SK-N-SH (cell line): ENCODE results near the gene CENPN. TPM values are rescaled to one million over a fixed set of nuclear protein-coding genes. Genes with fewer than 3 reads are reported as not detected.

Experiments
- CTCF ChIA-PET: fragments of 300-600, 350-600 bp; formaldehyde crosslinking; extraction: SDS; loops from one replicate; lab custom pipeline; 2021; lab: Yijun Ruan, JAX
- POLR2A ChIA-PET: fragments of 350-600 bp; sonication (Branson Sonifier 250); formaldehyde crosslinking; extraction: SDS; loops from one replicate; lab custom pipeline; 2020; ENCODE audit warnings: antibody characterized with exemption, inconsistent platforms; lab: Yijun Ruan, JAX
- DNase-seq: peaks from one replicate; pipeline ENCODE4 v3.0.0; 2012
- H2AFZ ChIP-seq: fragments of 200-600 bp; sonication (generic); 2 replicates; pipeline ENCODE4 v1.8.1; 2016; ENCODE audit warnings: antibody characterized with exemption, mild to moderate bottlenecking, low read depth
- H3F3A ChIP-seq: fragments of 200-600 bp; sonication (generic); replicated peaks from 2 replicates; pipeline ENCODE3; 2016; ENCODE audit warnings: antibody characterized with exemption, mild to moderate bottlenecking; ENCODE audit not compliant: insufficient read depth
- H3K27ac ChIP-seq, 2 experiments: fragments of 200-500 bp in 1 of 2; fragments of 200-600 bp in 1 of 2; sonication (Bioruptor generic) in 1 of 2; sonication (generic), shearing (Covaris generic) in 1 of 2; 2 replicates each; pipeline versions ENCODE4 v1.5.1 to v1.6.1; 2014 to 2016; ENCODE audit warnings: low read depth in 2 of 2, inconsistent platforms in 1 of 2, low read length in 1 of 2, mild to moderate bottlenecking in 1 of 2, mixed read lengths in 1 of 2
- H3K27me3 ChIP-seq: fragments of 200-600 bp; sonication (generic), shearing (Covaris generic); 2 replicates; pipeline ENCODE4 v1.6.1; 2016; ENCODE audit warnings: mixed run types; ENCODE audit not compliant: insufficient read depth
- H3K36me3 ChIP-seq, 2 experiments: fragments of 200-500 bp in 1 of 2; fragments of 200-600 bp in 1 of 2; sonication (Bioruptor generic) in 1 of 2; sonication (generic) in 1 of 2; replicated peaks in 1 of 2; 2 replicates each; pipeline versions ENCODE3 to v1.5.1; 2014 to 2016; ENCODE audit warnings: low read length in 1 of 2, mild to moderate bottlenecking in 1 of 2; ENCODE audit not compliant: insufficient read depth in 2 of 2, control insufficient read depth in 1 of 2
- H3K4me1 ChIP-seq, 2 experiments: fragments of 200-500 bp in 1 of 2; fragments of 200-600 bp in 1 of 2; sonication (Bioruptor generic) in 1 of 2; sonication (generic), shearing (Covaris generic) in 1 of 2; 2 replicates each; pipeline versions ENCODE4 v1.5.1 to v1.6.1; 2014 to 2016; ENCODE audit warnings: low read depth in 1 of 2, low read length in 1 of 2, mixed run types in 1 of 2; ENCODE audit not compliant: insufficient read depth in 2 of 2, control insufficient read depth in 1 of 2
- H3K4me2 ChIP-seq: fragments of 200-600 bp; sonication (generic), shearing (Covaris generic); 2 replicates; pipeline ENCODE4 v1.6.1; 2017; ENCODE audit warnings: mixed run types
- H3K4me3 ChIP-seq, 2 experiments: fragments of 200-500 bp in 1 of 2; fragments of 200-600 bp in 1 of 2; sonication (Bioruptor generic) in 1 of 2; sonication (generic), shearing (Covaris generic) in 1 of 2; 2 replicates each; pipeline versions ENCODE4 v1.5.1 to v1.8.1; 2014 to 2016; ENCODE audit warnings: low read depth in 2 of 2, inconsistent platforms in 1 of 2, low read length in 1 of 2, mild to moderate bottlenecking in 1 of 2, mixed read lengths in 1 of 2, moderate library complexity in 1 of 2
- H3K79me2 ChIP-seq: fragments of 200-600 bp; sonication (generic); 2 replicates; pipeline ENCODE4 v1.8.1; 2017; ENCODE audit warnings: mild to moderate bottlenecking; ENCODE audit not compliant: insufficient read depth
- H3K9ac ChIP-seq: fragments of 200-600 bp; sonication (generic); 2 replicates; pipeline ENCODE4 v1.6.1; 2017; ENCODE audit warnings: mixed run types
- H3K9me2 ChIP-seq: fragments of 200-600 bp; sonication (generic); 2 replicates; pipeline ENCODE4 v1.6.1; 2017; ENCODE audit warnings: mixed run types
- H3K9me3 ChIP-seq: fragments of 200-600 bp; sonication (generic); 2 replicates; pipeline ENCODE4 v1.6.1; 2017; ENCODE audit warnings: mixed run types, mild to moderate bottlenecking, moderate library complexity
- H4K20me1 ChIP-seq: fragments of 200-600 bp; sonication (generic); 2 replicates; pipeline ENCODE4 v1.6.1; 2017; ENCODE audit warnings: mild to moderate bottlenecking, mixed run types; ENCODE audit not compliant: insufficient read depth
- CHD2 ChIP-seq: fragments of 150-350 bp; IDR thresholded peaks from 2 replicates; pipeline ENCODE4 v1.6.1; 2018; ENCODE audit warnings: low read length; ENCODE audit not compliant: partially characterized antibody
- ELF1 ChIP-seq: IDR thresholded peaks from 2 replicates; pipeline ENCODE4 v1.4.0; 2012
- EP300 ChIP-seq, 2 experiments: IDR thresholded peaks; 2 replicates each; pipeline versions ENCODE4 v1.4.0 to v1.6.1; 2012; ENCODE audit warnings: borderline replicate concordance in 1 of 2, low read depth in 1 of 2, low read length in 1 of 2
- EZH2phosphoT487 ChIP-seq: fragments of 200-600 bp; sonication (generic); IDR thresholded peaks from 2 replicates; pipeline ENCODE4 v1.6.1; 2017; ENCODE audit warnings: low read depth, mixed run types, mild to moderate bottlenecking, antibody characterized with exemption, moderate library complexity, borderline replicate concordance
- FOSL2 ChIP-seq: IDR thresholded peaks from 2 replicates; pipeline ENCODE4 v1.4.0; 2012; ENCODE audit warnings: low read depth, mild to moderate bottlenecking, moderate library complexity, borderline replicate concordance
- FOXJ3 ChIP-seq: sonication (generic); formaldehyde crosslinking; IDR thresholded peaks from 2 replicates; pipeline ENCODE4 v1.5.1; 2020; ENCODE audit warnings: mild to moderate bottlenecking, missing genetic modification reagents
- FOXM1 ChIP-seq: IDR thresholded peaks from 2 replicates; pipeline ENCODE4 v1.4.0; 2012; ENCODE audit warnings: low read depth, mild to moderate bottlenecking
- GABPA ChIP-seq: IDR thresholded peaks from 2 replicates; pipeline ENCODE4 v1.4.0; 2012; ENCODE audit warnings: low read depth, mild to moderate bottlenecking
- MEF2A ChIP-seq: IDR thresholded peaks from 2 replicates; pipeline ENCODE4 v1.4.0; 2012; ENCODE audit warnings: low read depth, borderline replicate concordance
- MXI1 ChIP-seq: IDR thresholded peaks from 2 replicates; pipeline ENCODE4 v1.6.1; 2012; ENCODE audit warnings: mild to moderate bottlenecking, low read depth, low read length, improper control_type of control experiment
- NFIC ChIP-seq: IDR thresholded peaks from 2 replicates; pipeline ENCODE4 v1.4.0; 2012; ENCODE audit warnings: borderline replicate concordance
- NRF1 ChIP-seq: IDR thresholded peaks from 2 replicates; pipeline ENCODE4 v1.6.1; 2012; ENCODE audit warnings: low read depth, mild to moderate bottlenecking, low read length
- POLR2AphosphoS5 ChIP-seq: IDR thresholded peaks from 2 replicates; pipeline ENCODE4 v1.6.1; 2012; ENCODE audit warnings: low read depth, low read length
- SIN3A ChIP-seq: IDR thresholded peaks from 2 replicates; pipeline ENCODE4 v1.6.1; 2012; ENCODE audit warnings: low read depth, mild to moderate bottlenecking, low read length, moderate library complexity, borderline replicate concordance
- SMC3 ChIP-seq: IDR thresholded peaks from 2 replicates; pipeline ENCODE4 v1.6.1; 2012; ENCODE audit warnings: low read depth, low read length, improper control_type of control experiment
- TAF1 ChIP-seq: IDR thresholded peaks from 2 replicates; pipeline ENCODE4 v1.6.1; 2012; ENCODE audit warnings: low read depth, mild to moderate bottlenecking, low read length, moderate library complexity, borderline replicate concordance
- TCF12 ChIP-seq: IDR thresholded peaks from 2 replicates; pipeline ENCODE4 v1.4.0; 2012
- YY1 ChIP-seq: IDR thresholded peaks from 2 replicates; pipeline ENCODE4 v1.4.0; 2012; ENCODE audit warnings: low read depth, mild to moderate bottlenecking
- WGBS: methylation state at CpG from one replicate; pipeline ENCODE4 v1.1.6; 2017; ENCODE audit warnings: low lambda C conversion rate; 5-methylcytosine and 5-hydroxymethylcytosine counted together
- polyA plus RNA-seq, 3 experiments: library from polyadenylated mRNA; depleted of rRNA; stranded (reverse); fragments of >200 nt; gene quantifications; 2 replicates each; pipeline ENCODE4 v1.2.3, GENCODE V29; 2012
- TF ChIP-seq, protein P1 (sequence below): fragments of 150-350 bp; IDR thresholded peaks from 2 replicates; pipeline ENCODE4 v1.6.1; 2016; ENCODE audit warnings: mild to moderate bottlenecking, low read depth, low read length
- TF ChIP-seq, protein P2 (sequence below): IDR thresholded peaks from 2 replicates; pipeline ENCODE4; 2012
- TF ChIP-seq, protein P3 (sequence below): IDR thresholded peaks from 2 replicates; pipeline ENCODE4 v1.4.0; 2012; ENCODE audit warnings: low read depth, borderline replicate concordance
- TF ChIP-seq, protein P4 (sequence below): fragments of 150-350 bp; IDR thresholded peaks from 2 replicates; pipeline ENCODE4 v1.6.1; 2017; ENCODE audit warnings: antibody characterized with exemption, low read length, low read depth, borderline replicate concordance
- TF ChIP-seq, protein P5 (sequence below): IDR thresholded peaks from 2 replicates; pipeline ENCODE4 v1.4.0; 2012; ENCODE audit warnings: low read depth, borderline replicate concordance

Gene CENPN
- polyA plus RNA-seq, 1 of the 3 experiments (the other 2 are of a cell fraction) = 35.3 TPM

DNA sequence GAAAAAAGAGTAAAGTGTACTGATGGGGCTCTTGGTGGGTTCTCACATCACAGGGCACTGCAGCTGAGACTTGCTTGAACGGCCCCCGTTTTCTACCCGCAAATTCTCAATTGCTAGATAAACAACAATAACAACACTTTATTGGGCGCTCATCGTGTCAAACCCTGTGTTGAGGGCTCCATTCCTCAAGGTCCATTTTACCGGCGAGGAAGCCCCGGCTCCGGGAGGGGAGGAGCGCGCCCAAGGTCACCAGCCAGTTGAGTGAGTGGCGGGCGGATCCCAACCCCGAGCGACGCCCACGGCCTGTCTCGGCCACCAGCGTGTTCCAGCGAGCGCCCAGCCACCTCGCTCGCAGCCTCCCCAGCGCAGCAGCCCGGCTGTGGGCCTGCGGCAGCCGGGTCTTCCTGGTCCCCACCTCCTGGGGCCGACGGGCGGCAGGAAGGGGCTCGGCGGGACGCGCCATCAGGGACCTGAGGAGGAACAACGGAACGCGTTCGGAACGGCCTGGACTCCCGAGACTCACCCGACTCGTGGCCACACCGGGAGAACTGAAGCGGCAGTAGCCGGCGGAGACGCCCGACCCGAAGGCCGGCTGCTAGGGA is 702 bp upstream of the CENPN start (continued):
- TF ChIP-seq TCF12 = no peak
- TF ChIP-seq GABPA = no peak
- TF ChIP-seq, protein P1, sequence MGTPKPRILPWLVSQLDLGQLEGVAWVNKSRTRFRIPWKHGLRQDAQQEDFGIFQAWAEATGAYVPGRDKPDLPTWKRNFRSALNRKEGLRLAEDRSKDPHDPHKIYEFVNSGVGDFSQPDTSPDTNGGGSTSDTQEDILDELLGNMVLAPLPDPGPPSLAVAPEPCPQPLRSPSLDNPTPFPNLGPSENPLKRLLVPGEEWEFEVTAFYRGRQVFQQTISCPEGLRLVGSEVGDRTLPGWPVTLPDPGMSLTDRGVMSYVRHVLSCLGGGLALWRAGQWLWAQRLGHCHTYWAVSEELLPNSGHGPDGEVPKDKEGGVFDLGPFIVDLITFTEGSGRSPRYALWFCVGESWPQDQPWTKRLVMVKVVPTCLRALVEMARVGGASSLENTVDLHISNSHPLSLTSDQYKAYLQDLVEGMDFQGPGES = no peak
- no peak for TF ChIP-seq YY1
- no peak for TF ChIP-seq FOSL2
- TF ChIP-seq, protein P2, sequence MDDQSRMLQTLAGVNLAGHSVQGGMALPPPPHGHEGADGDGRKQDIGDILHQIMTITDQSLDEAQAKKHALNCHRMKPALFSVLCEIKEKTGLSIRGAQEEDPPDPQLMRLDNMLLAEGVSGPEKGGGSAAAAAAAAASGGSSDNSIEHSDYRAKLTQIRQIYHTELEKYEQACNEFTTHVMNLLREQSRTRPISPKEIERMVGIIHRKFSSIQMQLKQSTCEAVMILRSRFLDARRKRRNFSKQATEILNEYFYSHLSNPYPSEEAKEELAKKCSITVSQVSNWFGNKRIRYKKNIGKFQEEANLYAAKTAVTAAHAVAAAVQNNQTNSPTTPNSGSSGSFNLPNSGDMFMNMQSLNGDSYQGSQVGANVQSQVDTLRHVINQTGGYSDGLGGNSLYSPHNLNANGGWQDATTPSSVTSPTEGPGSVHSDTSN = peak; percentile 43; the same call in 1 of the 2 replicates
- TF ChIP-seq SIN3A = peak; percentile 12; the same call in 1 of the 2 replicates
- TF ChIP-seq, protein P3, sequence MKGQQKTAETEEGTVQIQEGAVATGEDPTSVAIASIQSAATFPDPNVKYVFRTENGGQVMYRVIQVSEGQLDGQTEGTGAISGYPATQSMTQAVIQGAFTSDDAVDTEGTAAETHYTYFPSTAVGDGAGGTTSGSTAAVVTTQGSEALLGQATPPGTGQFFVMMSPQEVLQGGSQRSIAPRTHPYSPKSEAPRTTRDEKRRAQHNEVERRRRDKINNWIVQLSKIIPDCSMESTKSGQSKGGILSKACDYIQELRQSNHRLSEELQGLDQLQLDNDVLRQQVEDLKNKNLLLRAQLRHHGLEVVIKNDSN = no peak

DNA sequence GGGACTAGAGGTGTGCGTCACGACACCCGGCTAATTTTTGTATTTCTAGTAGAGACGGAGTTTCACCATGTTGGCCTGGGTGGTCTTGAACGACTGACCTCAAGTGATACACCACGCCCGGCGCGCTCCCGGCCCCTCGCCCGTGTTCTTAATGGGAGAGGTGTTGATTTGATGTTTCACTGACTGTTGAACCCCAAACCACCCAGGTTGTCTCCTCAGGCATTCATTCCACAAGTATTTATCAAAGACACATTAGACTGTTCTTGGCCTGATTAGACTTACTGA is 1.4 kb downstream of the CENPN start:
- Histone ChIP-seq H3K4me2 (peak overlapping the region; percentile 86), H4K20me1 (peaks cover 12% of the 10 kb centered on the region; the same call in 1 of the 2 replicates), H3K9me2 (no peaks in the 10 kb centered on the region), H3K4me3 (peak overlapping the region; percentile 94 to 97), H3K79me2 (peaks cover 77% of the 10 kb centered on the region), H3F3A (peaks cover 6% of the 10 kb centered on the region), H3K27ac (peak overlapping the region in 1 of 2 experiments; percentile 95; a peak in 2 of 4 replicates), H3K27me3 (no peaks in the 10 kb centered on the region), H3K36me3 (peaks cover 0 to 7% of the 10 kb centered on the region in 2 experiments), H2AFZ (peak overlapping the region; percentile 77), H3K9ac (peak overlapping the region; percentile 96), H3K9me3 (no peaks in the 10 kb centered on the region), H3K4me1 (peaks cover 0 to 15% of the 10 kb centered on the region in 2 experiments; a peak in 2 of 4 replicates)
- no peak for DNase-seq
- 74% methylated on average over 12 of the region's 12 CpGs for WGBS
- CTCF ChIA-PET = interaction anchor here (0.6 to 1.5 kb wide), 2 partner anchors 28 to 75 kb away, joined by 3 to 7 read pairs; partner anchors contain the start of gene ATMIN
- POLR2A ChIA-PET = no interaction called here
- no peak for TF ChIP-seq SIN3A
- no peak for TF ChIP-seq CHD2
- TF ChIP-seq EP300 (IDR thresholded peaks at IDR 0.05; ENCODE audit: borderline replicate concordance in 1 of 2, low read depth in 1 of 2, low read length in 1 of 2) = no peak
- TF ChIP-seq, protein P2 = no peak
- TF ChIP-seq MEF2A = no peak
- no peak for TF ChIP-seq ELF1
- TF ChIP-seq, protein P4, sequence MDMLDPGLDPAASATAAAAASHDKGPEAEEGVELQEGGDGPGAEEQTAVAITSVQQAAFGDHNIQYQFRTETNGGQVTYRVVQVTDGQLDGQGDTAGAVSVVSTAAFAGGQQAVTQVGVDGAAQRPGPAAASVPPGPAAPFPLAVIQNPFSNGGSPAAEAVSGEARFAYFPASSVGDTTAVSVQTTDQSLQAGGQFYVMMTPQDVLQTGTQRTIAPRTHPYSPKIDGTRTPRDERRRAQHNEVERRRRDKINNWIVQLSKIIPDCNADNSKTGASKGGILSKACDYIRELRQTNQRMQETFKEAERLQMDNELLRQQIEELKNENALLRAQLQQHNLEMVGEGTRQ = no peak
- TF ChIP-seq, protein P5, sequence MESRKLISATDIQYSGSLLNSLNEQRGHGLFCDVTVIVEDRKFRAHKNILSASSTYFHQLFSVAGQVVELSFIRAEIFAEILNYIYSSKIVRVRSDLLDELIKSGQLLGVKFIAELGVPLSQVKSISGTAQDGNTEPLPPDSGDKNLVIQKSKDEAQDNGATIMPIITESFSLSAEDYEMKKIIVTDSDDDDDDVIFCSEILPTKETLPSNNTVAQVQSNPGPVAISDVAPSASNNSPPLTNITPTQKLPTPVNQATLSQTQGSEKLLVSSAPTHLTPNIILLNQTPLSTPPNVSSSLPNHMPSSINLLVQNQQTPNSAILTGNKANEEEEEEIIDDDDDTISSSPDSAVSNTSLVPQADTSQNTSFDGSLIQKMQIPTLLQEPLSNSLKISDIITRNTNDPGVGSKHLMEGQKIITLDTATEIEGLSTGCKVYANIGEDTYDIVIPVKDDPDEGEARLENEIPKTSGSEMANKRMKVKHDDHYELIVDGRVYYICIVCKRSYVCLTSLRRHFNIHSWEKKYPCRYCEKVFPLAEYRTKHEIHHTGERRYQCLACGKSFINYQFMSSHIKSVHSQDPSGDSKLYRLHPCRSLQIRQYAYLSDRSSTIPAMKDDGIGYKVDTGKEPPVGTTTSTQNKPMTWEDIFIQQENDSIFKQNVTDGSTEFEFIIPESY = no peak
- TF ChIP-seq MXI1 = no peak
- TF ChIP-seq FOXM1 = no peak
- no peak for TF ChIP-seq NFIC
- TF ChIP-seq NRF1 = no peak
- TF ChIP-seq EZH2phosphoT487 = no peak
- TF ChIP-seq TAF1 = no peak
- no peak for TF ChIP-seq SMC3
- TF ChIP-seq, protein P1 = no peak
- TF ChIP-seq YY1 = no peak
- TF ChIP-seq FOXJ3 (CRISPR knock-in tag) = no peak
- TF ChIP-seq POLR2AphosphoS5 = no peak
